ENCODE results near the gene DDX51.

Gene DDX51

DNA sequence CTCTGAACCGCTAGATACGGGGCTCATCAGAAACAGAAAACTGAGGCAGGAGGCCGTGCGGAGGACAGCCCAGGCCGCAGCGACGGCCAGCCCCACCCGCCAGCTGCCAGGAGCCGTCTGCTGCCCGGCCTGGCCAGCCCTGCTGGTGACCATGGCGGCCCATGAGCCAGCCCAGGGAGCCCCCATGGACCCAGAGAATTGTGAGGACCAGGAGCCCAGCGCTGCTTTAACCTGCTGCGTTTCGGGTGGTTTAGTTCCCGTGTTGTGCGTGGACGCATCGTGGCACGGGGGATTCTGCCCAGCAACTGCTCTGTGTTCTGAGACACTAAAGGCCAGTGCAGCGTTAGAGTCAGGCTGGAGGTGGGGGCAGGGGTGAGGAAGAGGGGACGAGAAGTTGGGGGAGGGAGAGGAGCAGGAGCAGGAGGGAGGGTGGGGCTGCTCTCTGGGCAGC, 44.4 kb upstream of the DDX51 start:
- H3K4me3 ChIP-seq (ENCODE audit: control insufficient read depth in 1 of 7, extremely low read depth in 1 of 7, insufficient read depth in 4 of 7, low read depth in 2 of 7, low read length in 6 of 7), result no peak overlapping the region
- 94% methylated on average over 19 of the region's 21 CpGs for WGBS (ENCODE audit: insufficient coverage)
- H3K4me1 ChIP-seq (ENCODE audit: control extremely low read depth in 1 of 4, control insufficient read depth in 4 of 4, insufficient read depth in 4 of 4, low read length in 3 of 4), result peaks cover 0 to 37% (median 32%) of the 10 kb centered on the region in 4 experiments
- H3K27ac ChIP-seq (ENCODE audit: insufficient read depth in 1 of 2, low read depth in 1 of 2, low read length in 2 of 2, poor library complexity in 1 of 2, severe bottlenecking in 2 of 2), result no peak overlapping the region
- DNase-seq, result no peak
- peaks cover 0 to 97% (median 29%) of the 10 kb centered on the region in 5 experiments for H3K27me3 ChIP-seq (replicated peaks in 2 of 5; ENCODE audit: control insufficient read depth in 4 of 5, insufficient read depth in 5 of 5, low read length in 4 of 5)
- H3K9me3 ChIP-seq (ENCODE audit: control extremely low read depth in 1 of 5, control insufficient read depth in 4 of 5, insufficient read depth in 2 of 5, low read depth in 1 of 5, low read length in 4 of 5), result peaks cover 0 to 9% (median 6%) of the 10 kb centered on the region in 5 experiments
- CTCF ChIA-PET, result interaction anchor here (1.1 kb wide), 1 partner anchor 226 kb away, joined by 4 read pairs; no protein-coding TSS in a partner anchor
- POLR2A ChIA-PET, result no interaction called here
- H3K36me3 ChIP-seq (ENCODE audit: control insufficient read depth in 4 of 4, insufficient read depth in 4 of 4, low read length in 3 of 4), result no peaks in the 10 kb centered on the region

DNA sequence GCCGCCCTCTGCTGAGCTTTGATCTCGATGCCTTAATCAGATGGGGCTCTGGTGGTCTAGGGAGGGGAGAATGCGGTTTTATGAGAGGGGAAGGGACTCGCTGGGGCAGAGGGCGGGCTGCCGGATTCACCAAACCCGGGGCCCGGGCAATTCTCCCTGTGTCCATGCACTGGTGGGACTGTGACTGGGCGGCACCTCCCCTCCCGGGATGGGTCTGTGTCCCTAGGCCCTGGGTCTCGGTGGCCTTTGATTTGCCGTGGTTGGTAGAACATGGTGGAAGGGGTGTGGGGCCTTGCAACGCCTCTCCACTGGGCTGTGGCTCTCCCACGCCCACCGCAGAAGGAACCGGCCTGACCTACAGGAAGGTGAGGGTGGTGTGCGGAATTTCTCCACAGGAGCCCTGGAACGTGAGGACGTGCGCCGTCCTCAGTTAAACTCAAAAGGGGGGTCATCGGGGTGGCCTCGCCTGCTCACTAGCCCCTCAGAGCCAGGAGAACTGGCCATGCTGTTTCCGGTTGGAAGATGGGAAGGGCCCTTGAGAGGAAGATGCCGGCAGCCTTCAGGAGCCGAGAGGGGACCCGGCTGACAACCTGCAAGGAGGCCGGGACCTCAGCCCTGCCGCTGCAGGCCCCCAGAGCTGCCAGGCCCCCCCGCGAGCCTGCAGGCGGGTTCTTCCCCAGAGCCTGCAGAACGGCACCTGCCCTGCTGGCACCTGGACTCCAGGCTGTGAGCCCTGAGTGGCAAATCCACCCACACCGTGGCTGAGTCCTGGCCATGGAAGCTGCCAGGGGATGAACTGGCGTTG, 43.7 kb upstream of the DDX51 start:
- DNase-seq, result no peak
- Histone ChIP-seq H3K4me1 (ENCODE audit: control extremely low read depth in 1 of 4, control insufficient read depth in 4 of 4, insufficient read depth in 4 of 4, low read length in 3 of 4) (peaks cover 0 to 37% (median 32%) of the 10 kb centered on the region in 4 experiments), H3K36me3 (ENCODE audit: control insufficient read depth in 4 of 4, insufficient read depth in 4 of 4, low read length in 3 of 4) (no peaks in the 10 kb centered on the region), H3K27ac (ENCODE audit: insufficient read depth in 1 of 2, low read depth in 1 of 2, low read length in 2 of 2, poor library complexity in 1 of 2, severe bottlenecking in 2 of 2) (no peak overlapping the region), H3K9me3 (ENCODE audit: control extremely low read depth in 1 of 5, control insufficient read depth in 4 of 5, insufficient read depth in 2 of 5, low read depth in 1 of 5, low read length in 4 of 5) (peaks cover 0 to 3% (median 1%) of the 10 kb centered on the region in 5 experiments), H3K27me3 (replicated peaks in 2 of 5; ENCODE audit: control insufficient read depth in 4 of 5, insufficient read depth in 5 of 5, low read length in 4 of 5) (peaks cover 0 to 94% (median 29%) of the 10 kb centered on the region in 5 experiments), H3K4me3 (ENCODE audit: control insufficient read depth in 1 of 7, extremely low read depth in 1 of 7, insufficient read depth in 4 of 7, low read depth in 2 of 7, low read length in 6 of 7) (no peak overlapping the region)
- POLR2A ChIA-PET, result no interaction called here
- WGBS (ENCODE audit: insufficient coverage), result 94% methylated on average over 34 of the region's 35 CpGs
- CTCF ChIA-PET, result interaction anchor here (0.6 kb wide), 1 partner anchor 334 kb away, joined by 3 read pairs; no protein-coding TSS in a partner anchor

DNA sequence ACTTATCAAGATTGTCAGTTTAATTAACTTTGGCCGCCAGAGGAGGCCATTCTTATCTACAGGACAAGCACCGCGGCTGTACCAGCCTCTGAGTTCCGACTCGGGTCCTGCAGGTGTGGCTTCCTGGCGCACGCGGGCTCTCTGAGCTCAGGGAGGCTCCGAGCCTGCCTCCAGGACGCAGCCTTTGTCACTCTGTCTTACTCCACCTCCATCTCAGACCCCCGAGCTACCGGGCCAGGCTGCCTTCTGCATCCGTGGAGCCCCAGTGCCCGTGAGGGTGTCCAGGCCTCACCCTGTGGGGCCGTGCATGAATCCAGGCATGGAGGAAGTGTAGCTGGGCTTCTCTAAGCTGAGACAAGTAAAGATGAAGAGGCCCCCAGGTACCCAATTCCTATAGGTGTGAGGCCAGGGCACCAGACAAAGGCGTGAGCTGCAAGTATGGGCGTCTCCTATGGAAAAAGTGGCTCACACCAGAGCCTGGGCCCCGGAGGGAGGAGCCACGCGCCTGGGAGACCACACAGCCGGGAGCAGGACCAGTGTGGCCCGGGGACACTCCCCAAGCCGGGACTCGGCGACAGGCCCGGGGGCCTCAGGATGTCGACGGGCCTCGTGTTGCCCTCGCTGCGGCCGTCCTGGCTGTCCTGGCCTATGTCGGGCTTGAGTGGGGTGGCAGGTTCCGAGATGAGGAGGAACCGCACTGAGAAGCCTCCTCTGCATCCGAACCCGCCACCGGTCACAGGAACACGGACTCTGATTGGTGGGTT, 42.9 kb upstream of the DDX51 start:
- 69% methylated on average over 36 of the region's 39 CpGs for WGBS (ENCODE audit: insufficient coverage)
- Histone ChIP-seq H3K9me3 (ENCODE audit: control extremely low read depth in 1 of 5, control insufficient read depth in 4 of 5, insufficient read depth in 2 of 5, low read depth in 1 of 5, low read length in 4 of 5) (no peaks in the 10 kb centered on the region), H3K36me3 (ENCODE audit: control insufficient read depth in 4 of 4, insufficient read depth in 4 of 4, low read length in 3 of 4) (no peaks in the 10 kb centered on the region), H3K4me1 (ENCODE audit: control extremely low read depth in 1 of 4, control insufficient read depth in 4 of 4, insufficient read depth in 4 of 4, low read length in 3 of 4) (peaks cover 0 to 37% (median 32%) of the 10 kb centered on the region in 4 experiments), H3K27me3 (replicated peaks in 2 of 5; ENCODE audit: control insufficient read depth in 4 of 5, insufficient read depth in 5 of 5, low read length in 4 of 5) (peaks cover 0 to 94% (median 30%) of the 10 kb centered on the region in 5 experiments), H3K4me3 (ENCODE audit: control insufficient read depth in 1 of 7, extremely low read depth in 1 of 7, insufficient read depth in 4 of 7, low read depth in 2 of 7, low read length in 6 of 7) (peak overlapping the region in 1 of 7 experiments; percentile 54), H3K27ac (ENCODE audit: insufficient read depth in 1 of 2, low read depth in 1 of 2, low read length in 2 of 2, poor library complexity in 1 of 2, severe bottlenecking in 2 of 2) (no peak overlapping the region)
- peak in 2 of 3 donors; percentile 14 to 40 for DNase-seq
- POLR2A ChIA-PET, result no interaction called here
- CTCF ChIA-PET, result interaction anchor here (0.6 kb wide), 1 partner anchor 334 kb away, joined by 3 read pairs; no protein-coding TSS in a partner anchor

DNA sequence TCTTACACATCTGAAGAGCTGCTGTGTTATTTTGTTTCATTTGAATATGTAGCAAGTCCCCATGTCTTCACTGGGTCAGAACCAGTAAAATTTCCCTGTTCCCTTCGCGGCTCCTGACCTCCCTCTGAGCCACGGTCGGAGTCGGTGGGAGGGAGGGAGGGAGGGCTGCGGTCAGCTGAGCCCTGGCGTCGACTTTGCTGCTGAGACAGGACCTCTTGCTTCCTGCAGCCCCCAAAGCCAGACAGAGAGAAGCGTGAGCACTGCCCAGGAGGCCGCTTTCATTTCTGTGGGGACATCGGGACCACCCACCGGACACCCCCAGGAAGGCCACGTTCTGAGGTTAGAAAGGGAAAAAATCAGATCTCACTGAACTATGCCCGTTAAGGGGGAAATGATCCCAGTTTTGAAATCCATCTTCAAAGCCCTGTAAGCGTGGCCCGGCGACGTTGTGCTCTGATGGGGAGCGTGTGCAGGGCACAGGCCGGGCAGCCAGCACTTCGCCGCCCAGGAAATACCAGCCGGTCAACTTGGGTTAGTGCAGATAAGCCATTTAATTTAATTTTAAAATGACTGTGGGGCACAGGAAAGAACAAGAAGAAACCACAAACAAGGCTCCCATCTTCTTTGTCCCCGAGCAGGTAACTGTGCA, 42.2 kb upstream of the DDX51 start:
- H3K36me3 ChIP-seq (ENCODE audit: control insufficient read depth in 4 of 4, insufficient read depth in 4 of 4, low read length in 3 of 4), result no peaks in the 10 kb centered on the region
- ChIA-PET POLR2A (no interaction called here), CTCF (interaction anchor here (1.2 kb wide), 1 partner anchor 26 kb away, joined by 7 read pairs; no protein-coding TSS in a partner anchor)
- DNase-seq, result no peak
- WGBS (ENCODE audit: insufficient coverage), result 18% methylated on average over 24 of the region's 24 CpGs
- H3K9me3 ChIP-seq (ENCODE audit: control extremely low read depth in 1 of 5, control insufficient read depth in 4 of 5, insufficient read depth in 2 of 5, low read depth in 1 of 5, low read length in 4 of 5), result no peaks in the 10 kb centered on the region
- peaks cover 0 to 37% (median 32%) of the 10 kb centered on the region in 4 experiments for H3K4me1 ChIP-seq (ENCODE audit: control extremely low read depth in 1 of 4, control insufficient read depth in 4 of 4, insufficient read depth in 4 of 4, low read length in 3 of 4)
- H3K4me3 ChIP-seq (ENCODE audit: control insufficient read depth in 1 of 7, extremely low read depth in 1 of 7, insufficient read depth in 4 of 7, low read depth in 2 of 7, low read length in 6 of 7), result peak overlapping the region in 4 of 7 experiments; percentile 20 to 54 (median 28)
- peaks cover 0 to 88% (median 27%) of the 10 kb centered on the region in 5 experiments for H3K27me3 ChIP-seq (replicated peaks in 2 of 5; ENCODE audit: control insufficient read depth in 4 of 5, insufficient read depth in 5 of 5, low read length in 4 of 5)
- no peak overlapping the region for H3K27ac ChIP-seq (ENCODE audit: insufficient read depth in 1 of 2, low read depth in 1 of 2, low read length in 2 of 2, poor library complexity in 1 of 2, severe bottlenecking in 2 of 2)

DNA sequence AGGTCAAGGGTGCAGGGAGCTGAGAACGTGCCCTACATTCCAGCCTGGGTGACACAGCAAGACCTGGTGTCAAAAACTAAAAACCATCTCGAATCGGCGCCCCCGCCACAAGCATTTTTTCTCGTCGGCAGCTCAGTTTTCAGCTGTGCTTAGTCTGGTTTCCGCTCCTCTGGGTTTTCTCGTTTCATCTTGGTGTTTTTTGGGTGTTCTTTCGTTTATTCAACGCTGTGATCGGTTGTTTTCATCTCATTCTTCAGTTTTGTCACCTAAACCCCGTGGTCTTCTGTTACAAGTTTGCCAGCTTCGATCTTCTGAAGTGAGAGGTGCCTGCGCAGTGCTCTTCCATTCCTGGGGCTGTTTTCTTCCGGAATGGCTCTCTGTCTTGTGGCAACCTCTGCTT, 41.6 kb upstream of the DDX51 start:
- 58% methylated on average over 13 of the region's 16 CpGs for WGBS (ENCODE audit: insufficient coverage)
- H3K9me3 ChIP-seq (ENCODE audit: control extremely low read depth in 1 of 5, control insufficient read depth in 4 of 5, insufficient read depth in 2 of 5, low read depth in 1 of 5, low read length in 4 of 5), result no peaks in the 10 kb centered on the region
- POLR2A ChIA-PET, result no interaction called here
- H3K36me3 ChIP-seq (ENCODE audit: control insufficient read depth in 4 of 4, insufficient read depth in 4 of 4, low read length in 3 of 4), result no peaks in the 10 kb centered on the region
- H3K4me1 ChIP-seq (ENCODE audit: control extremely low read depth in 1 of 4, control insufficient read depth in 4 of 4, insufficient read depth in 4 of 4, low read length in 3 of 4), result peaks cover 0 to 36% (median 31%) of the 10 kb centered on the region in 4 experiments
- no peak for DNase-seq
- no peak overlapping the region for H3K27ac ChIP-seq (ENCODE audit: insufficient read depth in 1 of 2, low read depth in 1 of 2, low read length in 2 of 2, poor library complexity in 1 of 2, severe bottlenecking in 2 of 2)
- peak overlapping the region in 3 of 7 experiments; percentile 20 to 54 (median 30) for H3K4me3 ChIP-seq (ENCODE audit: control insufficient read depth in 1 of 7, extremely low read depth in 1 of 7, insufficient read depth in 4 of 7, low read depth in 2 of 7, low read length in 6 of 7)
- CTCF ChIA-PET, result interaction anchor here (0.8 to 1.2 kb wide), 3 partner anchors 11 to 27 kb away, joined by 3 to 7 read pairs (median 3); no protein-coding TSS in a partner anchor
- H3K27me3 ChIP-seq (replicated peaks in 2 of 5; ENCODE audit: control insufficient read depth in 4 of 5, insufficient read depth in 5 of 5, low read length in 4 of 5), result peaks cover 0 to 82% (median 24%) of the 10 kb centered on the region in 5 experiments

DNA sequence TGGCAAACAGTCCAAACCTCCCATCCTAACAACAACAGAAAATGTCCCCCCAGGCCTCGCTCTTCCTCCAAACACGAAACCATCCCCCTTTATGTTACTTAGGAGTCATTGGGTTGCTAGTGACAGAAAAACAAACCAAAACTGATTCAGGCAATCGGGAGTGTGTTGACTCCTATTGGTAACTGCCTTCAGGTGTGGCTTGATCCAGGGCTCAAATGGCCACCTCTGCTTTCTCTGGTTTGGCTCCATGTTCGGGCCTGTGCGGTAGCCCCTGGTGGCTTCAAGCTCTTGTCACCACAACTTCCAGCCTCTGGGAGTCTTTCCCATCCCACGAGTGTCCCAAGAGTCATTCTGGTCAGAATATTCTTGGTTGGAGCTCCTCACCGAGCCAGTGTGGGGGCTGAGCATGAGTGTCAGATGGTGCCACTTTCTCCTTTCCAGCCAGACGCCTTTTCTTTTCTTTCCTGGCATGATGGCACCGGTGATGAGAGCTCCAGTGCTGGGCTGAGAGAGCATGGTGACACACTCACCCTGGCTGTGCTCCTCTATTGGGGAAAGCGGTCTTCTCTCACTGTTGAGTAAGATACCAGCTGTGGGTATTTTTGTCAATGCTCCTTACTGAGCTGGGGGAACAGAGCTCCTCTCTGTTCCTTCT, 38.7 kb upstream of the DDX51 start:
- CTCF ChIA-PET, result interaction anchor here (0.9 to 1.1 kb wide), 2 partner anchors 39 to 231 kb away, joined by 3 read pairs; no protein-coding TSS in a partner anchor
- Histone ChIP-seq H3K4me3 (ENCODE audit: control insufficient read depth in 1 of 7, extremely low read depth in 1 of 7, insufficient read depth in 4 of 7, low read depth in 2 of 7, low read length in 6 of 7) (no peak overlapping the region), H3K27ac (ENCODE audit: insufficient read depth in 1 of 2, low read depth in 1 of 2, low read length in 2 of 2, poor library complexity in 1 of 2, severe bottlenecking in 2 of 2) (no peak overlapping the region), H3K4me1 (ENCODE audit: control extremely low read depth in 1 of 4, control insufficient read depth in 4 of 4, insufficient read depth in 4 of 4, low read length in 3 of 4) (peaks cover 0 to 32% (median 24%) of the 10 kb centered on the region in 4 experiments), H3K27me3 (replicated peaks in 2 of 5; ENCODE audit: control insufficient read depth in 4 of 5, insufficient read depth in 5 of 5, low read length in 4 of 5) (peaks cover 0 to 77% (median 15%) of the 10 kb centered on the region in 5 experiments), H3K36me3 (ENCODE audit: control insufficient read depth in 4 of 4, insufficient read depth in 4 of 4, low read length in 3 of 4) (no peaks in the 10 kb centered on the region), H3K9me3 (ENCODE audit: control extremely low read depth in 1 of 5, control insufficient read depth in 4 of 5, insufficient read depth in 2 of 5, low read depth in 1 of 5, low read length in 4 of 5) (no peaks in the 10 kb centered on the region)
- DNase-seq, result no peak
- whole genome bisulfite sequencing (ENCODE audit: insufficient coverage), result 93% methylated on average over 8 of the region's 10 CpGs
- POLR2A ChIA-PET, result no interaction called here
